ENCODE results near the gene RNGTT.
"Not testable (repeated sequence)": the region's sequence is repeated elsewhere in the genome, so short reads cannot be mapped to it uniquely, and the experiment has no call there.

Gene RNGTT

GRCh38 chr6:88858455-88858854 is 105.0 kb downstream of the RNGTT start:
- DNase-seq = no peak

DNA sequence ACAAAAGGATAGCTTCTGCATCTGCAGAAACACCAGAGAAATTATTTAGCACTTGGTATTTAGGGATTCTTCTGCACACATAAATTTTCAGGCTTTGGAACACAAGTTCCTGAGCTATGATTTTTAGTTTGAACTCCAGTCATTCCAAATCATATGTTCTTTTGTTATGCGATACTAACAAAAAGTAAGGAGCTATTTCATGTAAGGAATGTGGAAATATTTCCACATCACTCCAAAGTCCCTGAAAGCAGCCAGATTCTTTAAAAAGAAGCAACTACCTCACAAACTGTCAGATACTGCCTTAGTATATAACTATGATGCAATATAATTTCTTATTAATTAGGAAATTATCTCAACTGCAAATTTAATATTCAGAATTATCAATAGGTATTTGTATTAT is 106.9 kb downstream of the RNGTT start:
- DNase-seq = no peak

GRCh38 chr6:88855541-88856147 is 107.8 kb downstream of the RNGTT start:
- no peak for DNase-seq

- no peak for DNase-seq
These were observed 110.6 kb downstream of the RNGTT start for GRCh38 chr6:88852775-88853174.

GRCh38 chr6:88852000-88852399 is 111.4 kb downstream of the RNGTT start:
- no peak for DNase-seq

DNA sequence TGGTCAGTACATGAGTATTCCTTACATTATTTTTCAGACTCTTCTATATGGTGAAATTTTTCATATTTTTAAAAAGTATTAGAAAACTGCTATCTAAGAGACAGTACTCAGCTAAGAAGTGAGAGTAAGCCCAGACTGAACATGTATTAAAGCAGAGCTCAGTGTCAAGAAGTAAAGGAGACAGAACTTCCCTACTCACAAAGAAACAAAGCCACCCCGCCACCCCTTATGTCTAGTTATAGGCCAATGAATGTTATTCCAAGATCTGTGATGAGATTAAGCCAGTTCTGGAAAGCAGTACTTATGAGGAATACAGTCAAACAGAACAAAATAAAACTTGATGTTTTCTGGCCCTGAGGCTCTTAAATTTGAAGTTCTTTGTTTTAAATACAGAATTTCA is 114.5 kb downstream of the RNGTT start:
- no peak for DNase-seq

DNA sequence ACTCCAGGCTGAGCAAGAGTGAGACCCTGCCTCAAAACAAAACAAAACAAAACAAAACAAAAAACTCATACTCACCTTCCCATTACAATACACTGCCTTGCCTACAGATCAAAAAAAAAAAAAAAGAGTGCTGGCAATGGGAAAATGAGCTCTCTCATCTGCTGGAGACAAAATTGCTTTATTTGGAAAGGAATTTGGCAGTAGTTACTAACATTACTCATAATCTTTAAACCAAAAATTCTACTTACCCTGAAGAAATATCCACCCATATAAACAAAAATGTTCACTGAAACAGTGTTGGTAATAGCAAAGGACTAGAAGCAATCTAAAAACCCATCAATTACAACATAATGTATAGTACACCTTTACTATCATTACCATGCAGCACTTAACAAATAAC is 120.4 kb downstream of the RNGTT start:
- no peak for DNase-seq

- no peak for DNase-seq
These were observed 121.1 kb downstream of the RNGTT start for GRCh38 chr6:88842320-88842719.

DNA sequence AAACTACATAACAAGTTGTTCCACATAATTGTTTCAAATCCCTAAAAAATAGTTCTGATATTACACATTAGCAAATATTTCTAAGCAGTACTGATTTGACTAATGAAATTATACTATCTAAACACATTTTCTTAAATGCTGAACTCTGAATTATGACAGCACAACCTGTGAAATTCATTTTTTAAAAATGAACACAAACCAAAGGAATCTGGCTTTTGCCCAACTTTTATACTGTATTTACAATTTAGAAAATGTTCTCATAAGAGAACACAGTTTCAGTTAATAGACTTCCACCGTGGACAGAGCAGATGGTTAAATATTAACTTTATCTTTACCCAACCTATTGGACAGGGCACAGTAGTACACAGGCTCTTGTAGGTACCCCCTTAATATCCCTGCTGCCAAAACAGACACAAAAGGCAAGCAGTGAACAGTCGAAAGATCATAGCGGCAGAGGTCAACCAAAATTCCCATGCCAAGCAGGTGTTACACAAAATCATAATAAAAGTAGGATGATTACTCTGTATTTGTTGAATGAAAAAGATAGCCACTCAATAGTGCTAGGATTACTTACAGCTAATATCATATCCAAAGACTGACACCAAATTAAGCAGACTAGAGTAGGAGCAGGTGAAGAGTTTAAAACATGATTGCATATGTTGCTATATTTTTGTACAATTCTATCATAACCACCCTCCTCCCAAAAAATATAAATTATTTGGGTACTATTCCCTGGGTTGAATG is 122.5 kb downstream of the RNGTT start:
- DNase-seq = no peak

- DNase-seq = no peak
These were observed 123.1 kb downstream of the RNGTT start for GRCh38 chr6:88840289-88840688.

DNA sequence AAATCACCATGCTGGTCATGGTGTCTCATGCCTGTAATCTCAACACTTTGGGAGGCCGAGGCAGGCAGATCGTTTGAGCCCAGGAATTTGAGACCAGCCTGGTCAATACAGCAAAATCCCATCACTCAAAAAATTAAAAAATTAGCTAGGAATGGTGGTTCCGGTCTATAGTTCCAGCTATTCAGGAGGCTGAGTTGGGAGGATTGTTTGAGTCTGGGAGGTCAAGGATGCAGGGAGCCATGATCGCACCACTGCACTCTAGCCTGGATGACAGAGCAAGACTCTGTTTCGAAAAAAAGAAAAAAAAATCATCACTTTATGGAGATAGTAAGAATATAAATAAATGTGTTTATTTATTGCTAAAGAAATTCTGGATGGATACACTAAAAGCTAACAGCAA is 124.1 kb downstream of the RNGTT start:
- no peak for DNase-seq

DNA sequence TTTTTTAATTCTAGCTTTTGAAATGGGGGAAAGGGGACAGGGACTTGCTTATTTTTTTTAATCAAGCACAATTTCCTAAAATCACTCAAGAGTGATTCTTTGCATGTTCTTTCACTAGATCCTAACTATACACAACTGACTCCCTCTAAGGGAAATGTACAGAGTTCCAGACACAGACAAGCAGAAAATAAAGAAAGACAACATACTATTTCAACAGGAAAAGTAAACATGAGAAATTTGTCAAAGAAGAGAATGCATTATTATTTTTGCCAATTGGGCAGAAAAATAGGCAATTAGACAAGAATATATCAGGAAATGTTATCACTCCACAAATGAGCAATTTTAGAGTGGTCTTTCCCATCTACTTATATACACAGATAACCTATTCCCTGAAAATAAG is 128.2 kb downstream of the RNGTT start:
- no peak for DNase-seq

- DNase-seq = not testable (repeated sequence)
These were observed 130.3 kb downstream of the RNGTT start for GRCh38 chr6:88833071-88833470.

DNA sequence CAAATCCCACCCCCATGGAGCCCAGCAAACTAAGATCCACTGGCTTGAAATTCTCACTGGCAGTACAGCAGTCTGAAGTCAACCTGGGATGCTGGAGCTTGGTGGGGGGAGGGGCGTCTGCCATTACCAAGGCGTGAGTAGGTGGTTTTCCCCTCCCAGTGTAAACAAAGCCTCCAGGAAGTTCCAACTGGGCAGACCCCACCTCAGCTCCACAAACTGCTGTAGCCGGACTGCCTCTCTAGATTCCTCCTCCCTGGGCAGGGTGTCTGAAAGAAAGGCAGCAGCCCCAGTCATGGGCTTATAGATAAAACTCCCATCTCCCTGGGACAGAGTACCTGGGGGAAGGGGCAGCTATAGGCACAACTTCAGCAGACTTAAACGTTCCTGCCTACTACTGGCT is 135.8 kb downstream of the RNGTT start:
- DNase-seq = not testable (repeated sequence)

DNA sequence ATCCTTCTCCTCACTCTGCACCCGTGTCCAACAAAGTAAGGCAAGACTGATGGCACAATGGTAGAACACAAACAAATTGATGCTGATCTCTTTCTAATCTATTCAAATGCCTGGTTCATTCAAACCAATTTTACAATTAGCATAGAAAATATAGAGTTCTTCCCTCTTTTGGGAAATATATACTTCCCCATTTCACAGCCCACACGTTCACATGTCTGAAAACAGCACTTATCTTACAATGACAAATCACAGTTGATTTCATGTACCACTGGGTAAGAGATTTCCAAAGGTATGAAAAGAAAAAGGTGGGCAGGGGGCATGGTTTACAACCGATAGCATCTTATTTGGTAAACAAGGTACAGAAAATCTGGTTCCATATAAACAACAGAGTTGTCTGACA is 137.6 kb downstream of the RNGTT start:
- no peak for DNase-seq

- no peak for DNase-seq
These were observed 139.4 kb downstream of the RNGTT start for GRCh38 chr6:88823998-88824397.

DNA sequence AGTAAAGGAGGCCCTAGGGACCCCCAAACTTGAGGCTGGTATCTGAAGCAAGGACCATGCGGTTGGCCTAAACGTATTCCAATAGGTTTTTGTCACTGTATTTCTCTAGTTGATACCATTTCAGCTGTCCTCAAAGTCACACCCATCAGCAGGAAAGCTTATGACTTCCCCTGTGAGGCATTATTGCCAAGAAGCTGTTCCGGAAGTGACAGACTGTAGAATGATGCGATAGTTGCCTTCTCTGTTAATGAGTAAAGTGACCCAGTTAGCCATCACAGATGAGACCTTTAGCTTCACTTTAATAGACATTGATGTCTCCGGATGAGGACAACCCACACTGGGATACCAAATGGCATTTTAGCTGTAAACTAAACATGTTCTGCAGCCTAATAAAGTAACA is 147.9 kb downstream of the RNGTT start:
- no peak for DNase-seq

DNA sequence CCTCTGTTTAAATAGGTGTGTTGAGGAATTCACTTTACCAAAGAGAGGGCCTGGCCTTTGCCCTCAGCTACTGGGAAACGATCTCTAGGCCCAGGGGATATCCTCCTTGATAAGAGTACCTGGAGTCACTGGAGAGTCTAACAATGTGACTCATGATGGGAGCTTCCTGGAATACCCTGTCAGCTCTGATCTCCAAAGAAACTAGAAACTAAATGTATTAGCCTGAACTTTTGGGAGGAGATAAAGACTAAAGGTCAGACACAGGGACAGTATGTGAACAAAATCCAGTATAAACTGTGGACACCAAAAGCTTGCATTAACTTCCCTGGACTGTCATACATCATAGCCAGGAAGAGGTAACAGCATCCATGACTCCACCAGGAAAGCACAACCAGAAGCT is 148.5 kb downstream of the RNGTT start:
- no peak for DNase-seq

- no peak for DNase-seq
These were observed 150.4 kb downstream of the RNGTT start for GRCh38 chr6:88813045-88813444.

DNA sequence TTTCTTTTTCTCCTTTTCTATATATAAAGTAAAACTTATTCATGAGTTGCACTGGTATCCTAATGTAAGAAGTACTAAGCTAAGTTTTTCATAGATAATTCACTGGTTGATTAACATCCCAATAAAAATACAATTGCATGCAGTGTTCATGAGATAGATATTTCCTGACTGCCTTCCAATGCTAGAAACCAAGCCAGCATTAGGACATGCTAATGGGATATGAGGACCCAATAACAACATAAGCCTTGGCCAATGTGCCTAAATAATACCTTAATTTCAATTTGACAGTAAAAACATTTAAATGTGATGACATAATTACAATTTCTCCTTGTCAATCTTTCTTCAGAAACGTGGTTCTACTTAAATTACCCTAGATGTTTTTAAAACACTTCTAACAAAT is 152.7 kb downstream of the RNGTT start:
- DNase-seq = no peak

DNA sequence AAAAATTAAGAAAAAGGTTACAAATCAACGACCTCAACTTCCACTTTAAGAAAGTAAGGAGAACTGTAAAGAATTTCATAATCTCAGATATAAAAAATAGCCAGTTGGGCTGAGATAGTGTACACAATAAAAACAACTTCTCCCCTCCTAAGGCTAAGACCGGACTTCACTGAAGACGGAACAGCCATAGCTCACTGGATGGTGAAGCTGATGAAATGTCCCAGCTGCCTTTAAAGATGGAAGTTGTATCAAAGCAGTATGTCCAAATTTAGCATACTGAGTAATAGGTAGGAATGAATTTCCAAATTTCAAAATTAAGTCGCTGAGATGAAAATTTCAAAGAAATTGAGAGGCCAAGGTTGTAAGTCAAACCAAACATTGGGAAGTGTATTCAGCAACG is 153.3 kb downstream of the RNGTT start:
- no peak for DNase-seq

- DNase-seq = no peak
These were observed 155.0 kb downstream of the RNGTT start for GRCh38 chr6:88808381-88808780.

DNA sequence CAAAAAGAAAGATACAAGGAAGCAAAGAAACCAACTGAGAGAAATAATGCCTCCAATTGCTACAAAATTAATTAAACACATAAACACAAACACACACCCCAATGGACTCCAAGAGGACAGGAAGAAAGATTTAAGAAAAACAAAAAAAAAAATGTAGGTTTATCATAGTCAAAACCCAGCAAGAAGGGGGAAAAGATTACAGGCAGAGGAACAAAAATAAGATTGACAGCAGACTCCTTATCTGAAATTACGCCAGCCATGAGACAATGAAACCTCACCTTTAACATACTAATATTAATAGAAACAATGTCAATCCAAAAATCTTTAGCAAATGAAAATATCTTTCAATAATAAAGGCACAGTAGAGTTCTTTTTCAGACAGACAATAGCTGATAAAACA is 155.8 kb downstream of the RNGTT start:
- DNase-seq = no peak

DNA sequence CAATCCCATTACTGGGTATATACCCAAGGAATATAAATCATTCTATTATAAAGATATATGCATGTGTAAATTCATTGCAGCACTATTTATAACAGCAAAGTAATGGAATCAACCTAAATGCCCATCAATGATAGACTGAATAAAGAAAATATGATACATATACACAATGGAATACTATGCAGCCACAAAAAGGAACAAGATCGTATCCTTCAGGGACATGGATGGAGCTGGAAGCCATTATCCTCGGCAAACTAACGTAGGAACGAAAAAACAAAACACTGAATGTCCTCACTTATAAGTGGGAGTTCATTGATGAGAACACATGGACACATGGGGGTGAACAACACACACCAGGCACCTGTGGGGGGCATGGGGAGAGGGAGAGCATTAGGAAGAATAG is 156.7 kb downstream of the RNGTT start:
- DNase-seq = no peak

DNA sequence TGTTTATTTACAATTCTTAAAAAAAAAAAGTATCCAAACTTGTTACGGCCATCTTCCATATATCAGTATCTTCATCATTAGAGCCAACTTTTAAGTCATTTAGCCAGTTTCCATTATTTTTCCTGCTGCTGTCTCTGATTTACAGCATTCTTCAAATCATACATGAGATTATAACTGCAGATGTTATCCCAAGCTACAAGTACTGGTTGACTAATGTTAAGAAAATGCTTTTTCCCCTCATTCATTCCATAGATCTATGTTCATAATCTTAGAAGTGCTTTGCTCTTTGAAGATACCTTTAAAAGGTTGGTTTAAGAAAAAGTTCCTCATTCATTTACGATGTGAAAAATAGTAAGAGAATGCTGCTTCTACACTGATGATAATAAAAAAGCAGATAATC is 158.7 kb downstream of the RNGTT start:
- DNase-seq = no peak
